DMS 273 (cell line): Measurements from ENCODE around the gene RASSF3.
"Not testable (repeated sequence)": the region's sequence is repeated elsewhere in the genome, so short reads cannot be mapped to it uniquely, and the experiment has no call there.

ENCODE experiments used
- DNase-seq: peaks from one replicate; lab custom pipeline; 2025; ENCODE audit not compliant: unreplicated experiment; lab: John Stamatoyannopoulos, UW

The RASSF3 gene

GRCh38 chr12:64595863-64596793 is 14.2 kb upstream of the RASSF3 start:
- no peak for DNase-seq

GRCh38 chr12:64598831-64599230 is 11.5 kb upstream of the RASSF3 start:
- no peak for DNase-seq

- DNase-seq: peak; percentile 7
These were observed 10.1 kb upstream of the RASSF3 start for GRCh38 chr12:64600164-64600561.

GRCh38 chr12:64603183-64603841 is 7.0 kb upstream of the RASSF3 start:
- no peak for DNase-seq

GRCh38 chr12:64608901-64609535 is 1.3 kb upstream of the RASSF3 start:
- DNase-seq: peak; percentile 26

GRCh38 chr12:64609536-64610078 is 688 bp upstream of the RASSF3 start:
- peak; percentile 38 for DNase-seq

GRCh38 chr12:64610660-64611340 is 505 bp downstream of the RASSF3 start:
- DNase-seq: peak; percentile 90

- DNase-seq: peak; percentile 66
These were observed 1.3 kb downstream of the RASSF3 start for GRCh38 chr12:64611341-64612284.

- no peak for DNase-seq
These were observed 2.5 kb downstream of the RASSF3 start for GRCh38 chr12:64612843-64613242.

GRCh38 chr12:64613775-64614398 is 3.6 kb downstream of the RASSF3 start:
- DNase-seq: not testable (repeated sequence)

- no peak for DNase-seq
These were observed 5.9 kb downstream of the RASSF3 start for GRCh38 chr12:64616201-64616600.

GRCh38 chr12:64618953-64619590 is 8.8 kb downstream of the RASSF3 start:
- DNase-seq: peak; percentile 38

GRCh38 chr12:64621257-64621942 is 11.1 kb downstream of the RASSF3 start:
- no peak for DNase-seq

- no peak for DNase-seq
These were observed 13.7 kb downstream of the RASSF3 start for GRCh38 chr12:64624035-64624434.

GRCh38 chr12:64625243-64626077 is 15.2 kb downstream of the RASSF3 start:
- DNase-seq: no peak

- DNase-seq: not testable (repeated sequence)
These were observed 16.3 kb downstream of the RASSF3 start for GRCh38 chr12:64626588-64626987.

- no peak for DNase-seq
These were observed 17.5 kb downstream of the RASSF3 start for GRCh38 chr12:64627771-64628170.
